Measurements from ENCODE around the gene CCDC85B. TPM values are rescaled to one million over a fixed set of nuclear protein-coding genes. Genes with fewer than 3 reads are reported as not detected.

The CCDC85B gene
- total and polyA plus RNA-seq, 2 of the 13 experiments (the other 11 are each of a cell fraction or from before 2014, with no cell fraction given), result 8.2 to 19.5 TPM

DNA sequence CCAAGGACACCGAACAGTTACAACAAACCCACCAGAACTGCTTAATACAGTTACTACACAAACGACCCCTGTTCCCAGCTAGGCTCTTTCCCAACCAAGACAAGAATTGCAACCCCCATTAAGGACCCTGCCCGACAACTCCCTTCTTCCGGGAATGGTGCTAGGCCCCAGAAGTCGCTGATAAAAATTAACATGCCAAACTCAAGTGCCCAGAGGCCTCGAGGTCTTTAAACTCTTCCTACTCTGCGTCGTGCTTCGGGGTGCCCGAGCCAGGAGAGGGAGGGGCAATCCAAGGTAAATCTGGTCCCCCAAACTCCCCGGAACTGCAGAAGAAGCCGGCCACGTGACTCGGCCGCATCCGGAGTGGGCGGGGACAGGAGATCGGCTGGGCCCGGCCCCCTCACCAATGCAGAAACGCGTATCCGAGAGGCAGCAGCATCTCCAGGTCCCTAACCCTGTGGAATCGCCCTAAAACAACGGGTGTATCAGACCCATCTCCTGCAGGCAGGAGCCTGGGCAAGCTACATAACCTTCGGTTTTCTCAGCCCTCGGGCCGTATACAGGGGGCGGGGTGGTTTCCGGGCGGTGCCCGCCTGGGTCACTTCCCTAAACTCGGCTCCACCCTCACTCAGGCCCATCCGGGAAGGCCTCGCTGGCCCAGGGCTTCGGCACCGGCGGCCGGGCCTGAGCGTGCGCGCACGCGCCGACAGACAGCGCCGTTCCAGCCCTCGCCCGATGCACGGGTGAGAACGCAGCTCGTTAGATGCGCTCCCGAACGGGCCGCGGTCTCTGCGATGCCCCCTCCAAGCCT is 33.6 kb upstream of the CCDC85B start (continued):
- no peak for TF ChIP-seq XBP1 (CRISPR knock-in tag; IDR thresholded peaks at IDR 0.05)
- TF ChIP-seq, protein P1, sequence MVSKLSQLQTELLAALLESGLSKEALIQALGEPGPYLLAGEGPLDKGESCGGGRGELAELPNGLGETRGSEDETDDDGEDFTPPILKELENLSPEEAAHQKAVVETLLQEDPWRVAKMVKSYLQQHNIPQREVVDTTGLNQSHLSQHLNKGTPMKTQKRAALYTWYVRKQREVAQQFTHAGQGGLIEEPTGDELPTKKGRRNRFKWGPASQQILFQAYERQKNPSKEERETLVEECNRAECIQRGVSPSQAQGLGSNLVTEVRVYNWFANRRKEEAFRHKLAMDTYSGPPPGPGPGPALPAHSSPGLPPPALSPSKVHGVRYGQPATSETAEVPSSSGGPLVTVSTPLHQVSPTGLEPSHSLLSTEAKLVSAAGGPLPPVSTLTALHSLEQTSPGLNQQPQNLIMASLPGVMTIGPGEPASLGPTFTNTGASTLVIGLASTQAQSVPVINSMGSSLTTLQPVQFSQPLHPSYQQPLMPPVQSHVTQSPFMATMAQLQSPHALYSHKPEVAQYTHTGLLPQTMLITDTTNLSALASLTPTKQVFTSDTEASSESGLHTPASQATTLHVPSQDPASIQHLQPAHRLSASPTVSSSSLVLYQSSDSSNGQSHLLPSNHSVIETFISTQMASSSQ (IDR thresholded peaks at IDR 0.05; ENCODE audit: low read depth), result no peak
- TF ChIP-seq, protein P1 (CRISPR knock-in tag; IDR thresholded peaks at IDR 0.05; ENCODE audit: borderline replicate concordance), result no peak
- TF ChIP-seq, protein P2, sequence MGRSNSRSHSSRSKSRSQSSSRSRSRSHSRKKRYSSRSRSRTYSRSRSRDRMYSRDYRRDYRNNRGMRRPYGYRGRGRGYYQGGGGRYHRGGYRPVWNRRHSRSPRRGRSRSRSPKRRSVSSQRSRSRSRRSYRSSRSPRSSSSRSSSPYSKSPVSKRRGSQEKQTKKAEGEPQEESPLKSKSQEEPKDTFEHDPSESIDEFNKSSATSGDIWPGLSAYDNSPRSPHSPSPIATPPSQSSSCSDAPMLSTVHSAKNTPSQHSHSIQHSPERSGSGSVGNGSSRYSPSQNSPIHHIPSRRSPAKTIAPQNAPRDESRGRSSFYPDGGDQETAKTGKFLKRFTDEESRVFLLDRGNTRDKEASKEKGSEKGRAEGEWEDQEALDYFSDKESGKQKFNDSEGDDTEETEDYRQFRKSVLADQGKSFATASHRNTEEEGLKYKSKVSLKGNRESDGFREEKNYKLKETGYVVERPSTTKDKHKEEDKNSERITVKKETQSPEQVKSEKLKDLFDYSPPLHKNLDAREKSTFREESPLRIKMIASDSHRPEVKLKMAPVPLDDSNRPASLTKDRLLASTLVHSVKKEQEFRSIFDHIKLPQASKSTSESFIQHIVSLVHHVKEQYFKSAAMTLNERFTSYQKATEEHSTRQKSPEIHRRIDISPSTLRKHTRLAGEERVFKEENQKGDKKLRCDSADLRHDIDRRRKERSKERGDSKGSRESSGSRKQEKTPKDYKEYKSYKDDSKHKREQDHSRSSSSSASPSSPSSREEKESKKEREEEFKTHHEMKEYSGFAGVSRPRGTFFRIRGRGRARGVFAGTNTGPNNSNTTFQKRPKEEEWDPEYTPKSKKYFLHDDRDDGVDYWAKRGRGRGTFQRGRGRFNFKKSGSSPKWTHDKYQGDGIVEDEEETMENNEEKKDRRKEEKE (IDR thresholded peaks at IDR 0.05), result no peak
- TF ChIP-seq, protein P3, sequence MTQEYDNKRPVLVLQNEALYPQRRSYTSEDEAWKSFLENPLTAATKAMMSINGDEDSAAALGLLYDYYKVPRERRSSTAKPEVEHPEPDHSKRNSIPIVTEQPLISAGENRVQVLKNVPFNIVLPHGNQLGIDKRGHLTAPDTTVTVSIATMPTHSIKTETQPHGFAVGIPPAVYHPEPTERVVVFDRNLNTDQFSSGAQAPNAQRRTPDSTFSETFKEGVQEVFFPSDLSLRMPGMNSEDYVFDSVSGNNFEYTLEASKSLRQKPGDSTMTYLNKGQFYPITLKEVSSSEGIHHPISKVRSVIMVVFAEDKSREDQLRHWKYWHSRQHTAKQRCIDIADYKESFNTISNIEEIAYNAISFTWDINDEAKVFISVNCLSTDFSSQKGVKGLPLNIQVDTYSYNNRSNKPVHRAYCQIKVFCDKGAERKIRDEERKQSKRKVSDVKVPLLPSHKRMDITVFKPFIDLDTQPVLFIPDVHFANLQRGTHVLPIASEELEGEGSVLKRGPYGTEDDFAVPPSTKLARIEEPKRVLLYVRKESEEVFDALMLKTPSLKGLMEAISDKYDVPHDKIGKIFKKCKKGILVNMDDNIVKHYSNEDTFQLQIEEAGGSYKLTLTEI (CRISPR knock-in tag; conservative IDR thresholded peaks at IDR 0.05), result no peak
- TF ChIP-seq, protein P4, sequence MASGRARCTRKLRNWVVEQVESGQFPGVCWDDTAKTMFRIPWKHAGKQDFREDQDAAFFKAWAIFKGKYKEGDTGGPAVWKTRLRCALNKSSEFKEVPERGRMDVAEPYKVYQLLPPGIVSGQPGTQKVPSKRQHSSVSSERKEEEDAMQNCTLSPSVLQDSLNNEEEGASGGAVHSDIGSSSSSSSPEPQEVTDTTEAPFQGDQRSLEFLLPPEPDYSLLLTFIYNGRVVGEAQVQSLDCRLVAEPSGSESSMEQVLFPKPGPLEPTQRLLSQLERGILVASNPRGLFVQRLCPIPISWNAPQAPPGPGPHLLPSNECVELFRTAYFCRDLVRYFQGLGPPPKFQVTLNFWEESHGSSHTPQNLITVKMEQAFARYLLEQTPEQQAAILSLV (CRISPR knock-in tag; IDR thresholded peaks at IDR 0.05; ENCODE audit: borderline replicate concordance), result no peak
- TF ChIP-seq ZNF496 (CRISPR knock-in tag; IDR thresholded peaks at IDR 0.05; ENCODE audit: insufficient replicate concordance), result no peak
- peak; percentile 72 for TF ChIP-seq RAD51 (IDR thresholded peaks at IDR 0.05; ENCODE audit: borderline replicate concordance)
- TF ChIP-seq THYN1 (CRISPR knock-in tag; IDR thresholded peaks at IDR 0.05; ENCODE audit: borderline replicate concordance, low read depth), result no peak
- TF ChIP-seq ZNF543 (CRISPR knock-in tag; IDR thresholded peaks at IDR 0.05), result no peak
- TF ChIP-seq, protein P5, sequence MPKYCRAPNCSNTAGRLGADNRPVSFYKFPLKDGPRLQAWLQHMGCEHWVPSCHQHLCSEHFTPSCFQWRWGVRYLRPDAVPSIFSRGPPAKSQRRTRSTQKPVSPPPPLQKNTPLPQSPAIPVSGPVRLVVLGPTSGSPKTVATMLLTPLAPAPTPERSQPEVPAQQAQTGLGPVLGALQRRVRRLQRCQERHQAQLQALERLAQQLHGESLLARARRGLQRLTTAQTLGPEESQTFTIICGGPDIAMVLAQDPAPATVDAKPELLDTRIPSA (CRISPR knock-in tag; IDR thresholded peaks at IDR 0.05; ENCODE audit: borderline replicate concordance), result 0 out of 2 replicates have a peak, but pooled peaks have one; percentile 50
- TF ChIP-seq, protein P6, sequence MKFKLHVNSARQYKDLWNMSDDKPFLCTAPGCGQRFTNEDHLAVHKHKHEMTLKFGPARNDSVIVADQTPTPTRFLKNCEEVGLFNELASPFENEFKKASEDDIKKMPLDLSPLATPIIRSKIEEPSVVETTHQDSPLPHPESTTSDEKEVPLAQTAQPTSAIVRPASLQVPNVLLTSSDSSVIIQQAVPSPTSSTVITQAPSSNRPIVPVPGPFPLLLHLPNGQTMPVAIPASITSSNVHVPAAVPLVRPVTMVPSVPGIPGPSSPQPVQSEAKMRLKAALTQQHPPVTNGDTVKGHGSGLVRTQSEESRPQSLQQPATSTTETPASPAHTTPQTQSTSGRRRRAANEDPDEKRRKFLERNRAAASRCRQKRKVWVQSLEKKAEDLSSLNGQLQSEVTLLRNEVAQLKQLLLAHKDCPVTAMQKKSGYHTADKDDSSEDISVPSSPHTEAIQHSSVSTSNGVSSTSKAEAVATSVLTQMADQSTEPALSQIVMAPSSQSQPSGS (CRISPR knock-in tag; IDR thresholded peaks at IDR 0.05), result no peak
- TF ChIP-seq MEIS1 (CRISPR knock-in tag; IDR thresholded peaks at IDR 0.05; ENCODE audit: borderline replicate concordance), result no peak
- TF ChIP-seq MED8 (CRISPR knock-in tag; IDR thresholded peaks at IDR 0.05; ENCODE audit: insufficient replicate concordance), result no peak
- no peak for TF ChIP-seq BORCS8-MEF2B (CRISPR knock-in tag; IDR thresholded peaks at IDR 0.05)

Measured in HepG2 (cell line).